Fibroblast of mammary gland (primary cell): ENCODE results near the gene MAP1LC3B.
"Not testable (repeated sequence)": the region's sequence is repeated elsewhere in the genome, so short reads cannot be mapped to it uniquely, and the experiment has no call there.

Source experiments
- DNase-seq: peaks from one replicate; pipeline ENCODE4 v3.0.0-alpha.2; 2010; ENCODE audit warnings: low read depth
- H3K4me3 ChIP-seq: 2 replicates; pipeline ENCODE4 v1.5.1; 2011; ENCODE audit warnings: low read depth, mild to moderate bottlenecking, low read length, moderate library complexity; ENCODE audit not compliant: control insufficient read depth
- TF ChIP-seq, protein P1 (sequence below): conservative IDR thresholded peaks from 2 replicates; pipeline ENCODE4 v1.5.1; 2011; ENCODE audit warnings: low read depth, low read length, inconsistent platforms; ENCODE audit not compliant: control insufficient read depth, insufficient read depth

MAP1LC3B gene

DNA sequence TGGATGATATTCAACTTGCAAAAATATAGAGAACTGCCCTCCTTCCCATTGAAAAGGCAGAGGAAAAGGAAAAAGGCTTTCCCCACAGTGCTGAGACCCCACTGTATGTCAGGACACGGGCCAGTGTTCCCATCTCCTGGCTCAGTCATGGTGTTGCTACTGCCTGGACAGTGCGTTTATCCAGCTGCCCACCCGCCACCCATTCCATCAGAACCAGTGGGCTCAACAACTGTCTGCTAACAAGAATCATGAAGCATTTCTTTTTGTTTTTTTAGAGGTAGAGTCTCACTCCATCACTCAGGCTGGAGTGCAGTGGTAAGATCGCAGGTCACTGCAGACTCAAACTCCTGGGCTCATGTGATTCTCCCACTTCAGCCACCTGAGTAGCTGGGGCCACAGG lies 19.8 kb upstream of the MAP1LC3B start:
- TF ChIP-seq, protein P1, sequence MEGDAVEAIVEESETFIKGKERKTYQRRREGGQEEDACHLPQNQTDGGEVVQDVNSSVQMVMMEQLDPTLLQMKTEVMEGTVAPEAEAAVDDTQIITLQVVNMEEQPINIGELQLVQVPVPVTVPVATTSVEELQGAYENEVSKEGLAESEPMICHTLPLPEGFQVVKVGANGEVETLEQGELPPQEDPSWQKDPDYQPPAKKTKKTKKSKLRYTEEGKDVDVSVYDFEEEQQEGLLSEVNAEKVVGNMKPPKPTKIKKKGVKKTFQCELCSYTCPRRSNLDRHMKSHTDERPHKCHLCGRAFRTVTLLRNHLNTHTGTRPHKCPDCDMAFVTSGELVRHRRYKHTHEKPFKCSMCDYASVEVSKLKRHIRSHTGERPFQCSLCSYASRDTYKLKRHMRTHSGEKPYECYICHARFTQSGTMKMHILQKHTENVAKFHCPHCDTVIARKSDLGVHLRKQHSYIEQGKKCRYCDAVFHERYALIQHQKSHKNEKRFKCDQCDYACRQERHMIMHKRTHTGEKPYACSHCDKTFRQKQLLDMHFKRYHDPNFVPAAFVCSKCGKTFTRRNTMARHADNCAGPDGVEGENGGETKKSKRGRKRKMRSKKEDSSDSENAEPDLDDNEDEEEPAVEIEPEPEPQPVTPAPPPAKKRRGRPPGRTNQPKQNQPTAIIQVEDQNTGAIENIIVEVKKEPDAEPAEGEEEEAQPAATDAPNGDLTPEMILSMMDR, result no peak
- DNase-seq, result no peak
- no peak overlapping the region for H3K4me3 ChIP-seq

DNA sequence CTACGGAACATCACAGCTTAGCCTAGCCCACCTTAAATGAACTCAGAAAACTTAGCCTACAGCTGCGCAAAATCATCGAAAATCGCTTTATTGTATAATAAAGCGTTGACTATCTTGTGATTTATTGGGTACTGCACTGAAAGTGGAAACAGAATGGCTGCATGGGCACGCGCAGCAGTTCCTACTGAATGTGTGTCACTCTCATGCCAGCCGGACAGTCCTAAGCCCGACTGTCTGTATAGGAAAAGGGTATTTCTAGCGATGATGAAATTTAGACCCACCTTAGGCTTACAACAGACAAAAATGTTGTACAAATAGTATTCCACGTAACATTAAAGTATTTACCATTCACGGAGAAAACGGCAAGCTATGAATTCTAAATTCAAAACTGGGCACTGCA lies 17.8 kb upstream of the MAP1LC3B start:
- DNase-seq, result no peak
- no peak overlapping the region for H3K4me3 ChIP-seq
- TF ChIP-seq, protein P1, result no peak

DNA sequence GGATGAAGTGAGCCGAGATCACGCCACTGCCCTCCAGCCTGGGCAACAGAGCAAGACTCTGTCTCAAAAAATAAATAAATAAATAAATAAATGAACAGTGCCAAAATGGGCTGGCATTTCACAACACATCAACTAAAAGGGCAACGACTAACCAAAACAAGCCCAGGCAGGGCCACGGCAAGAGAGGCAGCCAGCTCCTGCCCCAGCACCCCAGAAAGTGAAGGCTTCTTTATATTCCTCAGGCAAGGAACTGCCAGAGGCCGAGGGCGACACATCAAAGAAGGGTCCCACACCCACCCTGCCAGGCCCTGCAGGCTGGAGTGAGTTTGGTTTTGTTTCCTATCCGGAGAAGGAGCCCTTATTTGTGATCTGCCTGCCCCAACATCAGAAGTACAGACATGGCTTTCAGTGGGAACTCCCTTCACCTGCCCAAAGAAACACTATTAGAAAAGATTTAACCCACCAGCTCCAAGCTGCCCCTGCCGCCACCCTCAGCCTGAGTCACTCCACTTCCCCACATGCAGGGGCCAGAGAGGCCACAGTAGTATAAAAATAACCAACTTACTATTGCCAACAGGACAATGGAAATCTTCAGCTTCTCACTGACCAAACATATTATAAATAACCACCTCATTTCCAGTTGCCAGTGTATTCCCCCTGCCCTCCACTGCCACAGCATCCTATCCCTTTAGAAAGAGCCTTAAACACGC lies 16.6 kb upstream of the MAP1LC3B start:
- peak; percentile 41 for DNase-seq
- no peak overlapping the region for H3K4me3 ChIP-seq
- TF ChIP-seq, protein P1, result no peak

DNA sequence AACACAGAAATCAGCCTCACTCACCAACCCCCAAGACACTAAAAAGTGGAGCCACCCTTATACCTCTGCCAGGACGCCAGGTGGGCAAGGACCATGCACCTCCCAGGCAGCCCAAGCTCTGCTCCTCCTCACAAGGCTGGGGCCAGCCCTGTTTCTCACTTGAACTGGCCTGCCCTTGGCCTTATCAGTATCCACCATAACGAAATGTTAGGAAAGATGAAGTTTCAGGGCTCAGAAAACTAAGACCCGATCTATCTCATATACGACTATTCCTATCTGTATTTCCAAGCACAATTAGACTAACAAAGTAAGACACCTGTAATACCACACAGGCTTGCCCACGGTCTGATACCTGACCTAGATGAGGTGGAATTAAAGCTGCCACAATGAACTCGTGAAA lies 15.5 kb upstream of the MAP1LC3B start:
- TF ChIP-seq, protein P1, result no peak
- H3K4me3 ChIP-seq, result no peak overlapping the region
- DNase-seq, result no peak

DNA sequence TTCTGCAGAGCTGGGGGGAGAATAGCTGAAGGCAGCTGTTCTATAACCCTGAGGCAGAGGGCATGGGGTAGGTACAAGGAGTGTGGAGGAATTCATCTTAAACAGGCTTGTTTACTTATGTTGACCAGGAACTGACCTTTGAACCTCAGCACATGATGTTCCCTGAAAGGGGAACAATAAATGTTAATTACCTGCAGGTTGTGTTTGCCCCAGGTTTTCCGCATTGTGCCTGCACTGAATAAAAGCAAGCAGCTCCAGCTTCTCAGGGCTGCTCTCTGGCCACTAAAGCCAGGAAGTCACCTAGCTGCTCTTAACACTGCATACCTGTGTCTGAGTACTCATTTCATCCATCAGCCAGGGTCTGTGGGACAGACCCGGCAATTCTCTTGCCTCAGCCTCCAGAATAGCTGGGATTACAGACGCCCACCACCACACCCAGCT lies 12.8 kb upstream of the MAP1LC3B start:
- not testable (repeated sequence) for DNase-seq

DNA sequence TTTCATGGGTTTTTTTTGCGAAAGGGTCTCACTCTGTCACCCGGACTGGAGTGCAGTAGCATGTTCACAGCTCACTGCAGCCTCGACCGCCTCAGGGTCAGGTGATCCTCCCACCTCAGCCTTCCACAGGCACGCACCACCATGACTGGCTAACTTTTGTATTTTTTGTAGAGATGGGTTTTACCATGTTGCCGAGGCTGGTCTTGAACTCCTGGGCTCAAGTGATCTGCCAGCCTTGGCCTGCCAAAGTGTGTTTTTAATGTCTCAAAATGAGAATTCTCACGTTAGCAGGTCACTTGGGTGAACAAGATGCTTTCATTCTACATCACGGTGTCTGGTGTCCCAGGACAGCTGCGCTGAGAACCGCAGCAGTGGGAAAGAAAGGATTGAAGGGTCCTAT lies 11.7 kb upstream of the MAP1LC3B start:
- TF ChIP-seq, protein P1, result no peak
- no peak for DNase-seq
- H3K4me3 ChIP-seq, result no peak overlapping the region

More for the DNA sequence above, 12.8 kb upstream of the MAP1LC3B start:
- H3K4me3 ChIP-seq, result not testable (repeated sequence)

DNA sequence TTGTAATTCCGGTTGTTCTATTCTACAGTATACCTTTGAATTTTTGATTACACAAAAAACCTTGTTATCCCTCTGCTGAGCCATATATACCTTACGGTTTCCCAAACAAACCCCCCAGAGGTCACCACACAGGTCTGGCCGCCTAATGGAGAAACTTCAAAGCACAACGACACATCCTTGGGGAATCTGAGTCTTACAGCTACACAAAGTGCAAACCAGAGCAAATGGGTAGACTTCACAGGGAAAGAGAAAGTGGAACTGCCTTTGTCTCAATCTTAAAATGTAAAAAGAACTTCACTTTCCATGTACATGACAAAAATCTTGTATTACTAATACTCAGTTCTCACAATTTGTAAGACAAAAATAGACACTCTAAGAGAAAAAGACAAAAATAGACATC lies 11.3 kb upstream of the MAP1LC3B start:
- peak; percentile 53 for DNase-seq
- TF ChIP-seq, protein P1, result no peak
- peak overlapping the region; percentile 72 for H3K4me3 ChIP-seq
